NT2/D1 (cell line): Measurements from ENCODE around the gene BPIFB2.

ENCODE experiments used
- DNase-seq: peaks from one replicate; pipeline ENCODE4 v3.0.0-alpha.2; 2011; ENCODE audit warnings: low read depth, low spot score
- H3K27me3 ChIP-seq: 2 replicates; pipeline ENCODE4 v1.6.0; 2011; ENCODE audit warnings: mild to moderate bottlenecking; ENCODE audit not compliant: insufficient read length, insufficient read depth
- H3K36me3 ChIP-seq: 2 replicates; pipeline ENCODE4 v1.6.1; 2011; ENCODE audit warnings: mild to moderate bottlenecking, low read length, mixed read lengths; ENCODE audit not compliant: insufficient read depth, insufficient read length
- H3K4me1 ChIP-seq: 2 replicates; pipeline ENCODE4 v1.5.1; 2011; ENCODE audit not compliant: insufficient read depth, insufficient read length
- H3K4me3 ChIP-seq: 2 replicates; pipeline ENCODE4 v1.5.1; 2011; ENCODE audit warnings: low read depth; ENCODE audit not compliant: insufficient read length
- H3K9ac ChIP-seq: 2 replicates; pipeline ENCODE4 v1.6.0; 2011; ENCODE audit warnings: low read depth; ENCODE audit not compliant: insufficient read length
- H3K9me3 ChIP-seq: 2 replicates; pipeline ENCODE4 v1.5.1; 2011; ENCODE audit warnings: mild to moderate bottlenecking, low read length; ENCODE audit not compliant: insufficient read depth
- SUZ12 ChIP-seq: IDR thresholded peaks from 2 replicates; pipeline ENCODE4 v1.6.1; 2011; ENCODE audit not compliant: insufficient read length, insufficient read depth; ENCODE audit errors: extremely low read depth
- YY1 ChIP-seq: IDR thresholded peaks from 2 replicates; pipeline ENCODE4 v1.6.1; 2011; ENCODE audit not compliant: insufficient read length, insufficient read depth
- ZNF274 ChIP-seq: IDR thresholded peaks from 2 replicates; pipeline ENCODE4 v1.6.1; 2011; ENCODE audit warnings: mild to moderate bottlenecking, low read depth, low read length

Gene BPIFB2

GRCh38 chr20:33009214-33010132, 2.0 kb downstream of the BPIFB2 start:
- DNase-seq: no peak
- H3K27me3 ChIP-seq: peaks cover 3% of the 10 kb centered on the region

GRCh38 chr20:33010133-33010504, 2.6 kb downstream of the BPIFB2 start:
- Histone ChIP-seq H3K27me3 (peaks cover 3% of the 10 kb centered on the region), H3K36me3 (no peaks in the 10 kb centered on the region), H3K9me3 (peaks cover 9% of the 10 kb centered on the region), H3K4me3 (no peak overlapping the region), H3K4me1 (peaks cover 10% of the 10 kb centered on the region), H3K9ac (no peak overlapping the region)
- TF ChIP-seq YY1 (no peak), SUZ12 (no peak), ZNF274 (no peak)
- no peak for DNase-seq

More at GRCh38 chr20:33009214-33010132, 2.0 kb downstream of the BPIFB2 start:
- Histone ChIP-seq H3K4me1 (peaks cover 5% of the 10 kb centered on the region), H3K4me3 (no peak overlapping the region), H3K9me3 (peaks cover 10% of the 10 kb centered on the region), H3K36me3 (no peaks in the 10 kb centered on the region), H3K9ac (no peak overlapping the region)
- TF ChIP-seq YY1: no peak
- no peak for TF ChIP-seq SUZ12
- TF ChIP-seq ZNF274: no peak

GRCh38 chr20:33010674-33011449, 3.4 kb downstream of the BPIFB2 start:
- TF ChIP-seq ZNF274 (no peak), YY1 (no peak), SUZ12 (no peak)
- H3K27me3 ChIP-seq: peaks cover 3% of the 10 kb centered on the region
- H3K4me1 ChIP-seq: peaks cover 10% of the 10 kb centered on the region
- H3K4me3 ChIP-seq: no peak overlapping the region
- no peak for DNase-seq
- H3K9ac ChIP-seq: no peak overlapping the region
- H3K36me3 ChIP-seq: no peaks in the 10 kb centered on the region
- H3K9me3 ChIP-seq: peaks cover 1% of the 10 kb centered on the region; the same call in 1 of the 2 replicates

GRCh38 chr20:33012327-33013189, 5.1 kb downstream of the BPIFB2 start:
- H3K36me3 ChIP-seq: no peaks in the 10 kb centered on the region
- H3K27me3 ChIP-seq: peaks cover 3% of the 10 kb centered on the region

GRCh38 chr20:33013701-33014326, 6.3 kb downstream of the BPIFB2 start:
- DNase-seq: no peak
- TF ChIP-seq SUZ12: no peak
- TF ChIP-seq YY1: no peak
- TF ChIP-seq ZNF274: no peak
- H3K4me1 ChIP-seq: peaks cover 10% of the 10 kb centered on the region
- no peaks in the 10 kb centered on the region for H3K9me3 ChIP-seq
- H3K9ac ChIP-seq: no peak overlapping the region
- H3K36me3 ChIP-seq: no peaks in the 10 kb centered on the region
- H3K4me3 ChIP-seq: no peak overlapping the region
- peaks cover 6% of the 10 kb centered on the region for H3K27me3 ChIP-seq

More at GRCh38 chr20:33012327-33013189, 5.1 kb downstream of the BPIFB2 start:
- TF ChIP-seq ZNF274: no peak
- TF ChIP-seq SUZ12: no peak
- TF ChIP-seq YY1: no peak
- DNase-seq: no peak
- H3K9ac ChIP-seq: no peak overlapping the region
- peaks cover 10% of the 10 kb centered on the region for H3K4me1 ChIP-seq
- H3K4me3 ChIP-seq: no peak overlapping the region
- no peaks in the 10 kb centered on the region for H3K9me3 ChIP-seq

- Histone ChIP-seq H3K9me3 (no peaks in the 10 kb centered on the region), H3K4me1 (peaks cover 10% of the 10 kb centered on the region), H3K27me3 (peaks cover 6% of the 10 kb centered on the region), H3K4me3 (no peak overlapping the region), H3K9ac (no peak overlapping the region), H3K36me3 (no peaks in the 10 kb centered on the region)
- no peak for TF ChIP-seq YY1
- TF ChIP-seq SUZ12: no peak
- no peak for TF ChIP-seq ZNF274
- peak; percentile 16 for DNase-seq
These were observed 7.0 kb downstream of the BPIFB2 start for GRCh38 chr20:33014336-33015113.
